ENCODE results near the gene NET1. TPM values are rescaled to one million over a fixed set of nuclear protein-coding genes. Genes with fewer than 3 reads are reported as not detected.

NET1 gene, protein sequence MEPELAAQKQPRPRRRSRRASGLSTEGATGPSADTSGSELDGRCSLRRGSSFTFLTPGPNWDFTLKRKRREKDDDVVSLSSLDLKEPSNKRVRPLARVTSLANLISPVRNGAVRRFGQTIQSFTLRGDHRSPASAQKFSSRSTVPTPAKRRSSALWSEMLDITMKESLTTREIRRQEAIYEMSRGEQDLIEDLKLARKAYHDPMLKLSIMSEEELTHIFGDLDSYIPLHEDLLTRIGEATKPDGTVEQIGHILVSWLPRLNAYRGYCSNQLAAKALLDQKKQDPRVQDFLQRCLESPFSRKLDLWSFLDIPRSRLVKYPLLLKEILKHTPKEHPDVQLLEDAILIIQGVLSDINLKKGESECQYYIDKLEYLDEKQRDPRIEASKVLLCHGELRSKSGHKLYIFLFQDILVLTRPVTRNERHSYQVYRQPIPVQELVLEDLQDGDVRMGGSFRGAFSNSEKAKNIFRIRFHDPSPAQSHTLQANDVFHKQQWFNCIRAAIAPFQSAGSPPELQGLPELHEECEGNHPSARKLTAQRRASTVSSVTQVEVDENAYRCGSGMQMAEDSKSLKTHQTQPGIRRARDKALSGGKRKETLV
- total RNA-seq: 3.9 and 4.5 TPM in 2 replicates

DNA sequence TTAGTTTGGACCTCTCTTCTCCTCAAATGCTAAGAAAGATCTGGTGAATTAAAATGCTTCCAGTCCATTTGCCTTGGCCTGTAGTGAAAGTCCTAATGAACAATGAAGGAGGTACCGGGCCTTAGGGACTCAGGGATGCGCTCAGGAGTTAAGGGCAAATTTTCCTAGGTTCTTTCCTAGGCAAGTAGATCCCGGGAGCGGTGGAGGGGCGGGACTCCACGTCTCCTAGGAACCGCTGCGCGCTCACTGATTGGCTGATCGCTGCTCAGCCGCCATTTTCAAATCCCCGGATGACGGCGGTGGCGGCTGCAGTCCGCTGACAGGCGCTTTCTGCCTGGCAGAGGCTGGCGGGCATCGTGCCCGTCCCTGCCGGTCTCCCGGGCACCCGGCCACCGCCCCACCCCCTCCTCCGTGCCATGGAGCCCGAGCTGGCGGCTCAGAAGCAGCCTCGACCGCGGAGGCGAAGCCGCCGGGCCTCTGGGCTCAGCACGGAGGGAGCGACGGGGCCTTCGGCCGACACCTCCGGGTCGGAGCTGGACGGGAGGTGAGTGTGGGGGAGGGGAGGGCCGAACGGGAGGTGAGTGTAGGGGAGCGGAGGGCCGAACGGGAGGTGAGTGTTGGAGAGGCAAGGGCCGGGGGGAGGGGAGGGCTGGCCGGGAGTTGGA lies at the start of gene NET1:
Gene NET1 (plus strand): TSS at position 281 of the 665 bp plus-strand sequence. CDS start 136 bp downstream, at position 417.

DNA sequence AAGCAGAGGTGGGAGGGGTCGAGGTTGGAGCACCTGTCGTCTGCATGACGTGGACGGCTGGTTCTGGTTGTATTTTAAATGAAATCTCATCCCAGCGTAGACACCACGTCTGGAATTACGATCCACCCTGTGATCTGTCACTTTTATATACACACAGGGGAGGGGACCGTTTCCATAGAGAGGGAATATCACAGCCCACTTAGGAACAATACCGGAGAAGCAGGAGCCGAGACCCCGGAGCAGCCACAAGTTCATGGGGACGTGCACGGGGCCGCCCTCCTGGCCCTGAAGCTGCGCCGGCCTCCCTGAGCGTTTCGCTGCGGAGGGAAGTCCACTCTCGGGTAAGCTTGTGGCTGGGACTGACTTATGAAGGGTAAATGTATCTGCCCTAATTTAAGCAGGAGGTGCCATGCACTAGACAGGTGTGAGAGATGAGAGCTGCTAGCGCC lies 47.4 kb upstream of the NET1 start, which contains the start of gene UCN3:
Gene UCN3 (plus strand): TSS at position 77 of the 449 bp plus-strand sequence. CDS start 8,755 bp downstream, outside the sequence.

DNA sequence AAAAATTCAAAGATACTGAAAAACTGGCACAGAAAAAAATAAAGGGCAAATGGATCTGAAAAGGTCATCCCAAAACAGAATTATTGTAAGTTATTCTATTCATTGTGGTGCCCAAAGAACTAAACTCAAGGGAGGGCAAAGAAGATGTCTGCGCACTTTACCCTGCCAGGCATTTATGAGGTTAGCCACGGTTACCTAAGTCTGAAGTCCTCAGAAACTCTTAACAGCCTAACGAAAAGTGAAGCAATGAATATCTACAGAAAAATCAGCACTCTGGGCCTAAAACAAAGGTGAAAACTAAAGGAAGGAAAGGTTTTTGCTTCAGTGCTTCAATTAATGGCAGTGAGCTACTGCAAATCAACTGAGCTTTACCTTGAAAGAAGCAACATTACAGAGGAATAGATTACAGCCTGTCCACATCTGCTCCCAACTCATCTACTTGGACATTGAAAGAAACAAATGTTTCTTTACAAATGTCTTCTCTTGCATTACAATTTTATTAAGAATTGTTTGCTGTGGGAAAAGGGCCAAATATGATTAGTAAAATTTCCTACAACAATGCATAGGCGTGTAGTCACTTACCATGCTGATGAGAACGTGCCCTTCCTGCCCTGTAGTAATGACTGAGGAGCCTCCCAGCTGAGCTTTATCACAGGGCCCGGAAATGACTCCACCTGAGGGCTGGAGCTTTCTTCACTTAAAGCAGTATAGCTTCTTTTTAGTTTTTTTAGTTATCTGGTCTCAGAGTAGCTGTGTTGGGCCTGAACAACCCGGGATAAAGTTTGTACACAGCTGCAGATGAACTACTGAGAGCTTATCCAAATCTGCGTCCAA lies 7.9 kb upstream of the NET1 start, which contains the start of gene TUBAL3:
Gene TUBAL3 (minus strand): TSS at position 621 of the 834 bp plus-strand sequence. CDS start 36 bp downstream, at position 585.

DNA sequence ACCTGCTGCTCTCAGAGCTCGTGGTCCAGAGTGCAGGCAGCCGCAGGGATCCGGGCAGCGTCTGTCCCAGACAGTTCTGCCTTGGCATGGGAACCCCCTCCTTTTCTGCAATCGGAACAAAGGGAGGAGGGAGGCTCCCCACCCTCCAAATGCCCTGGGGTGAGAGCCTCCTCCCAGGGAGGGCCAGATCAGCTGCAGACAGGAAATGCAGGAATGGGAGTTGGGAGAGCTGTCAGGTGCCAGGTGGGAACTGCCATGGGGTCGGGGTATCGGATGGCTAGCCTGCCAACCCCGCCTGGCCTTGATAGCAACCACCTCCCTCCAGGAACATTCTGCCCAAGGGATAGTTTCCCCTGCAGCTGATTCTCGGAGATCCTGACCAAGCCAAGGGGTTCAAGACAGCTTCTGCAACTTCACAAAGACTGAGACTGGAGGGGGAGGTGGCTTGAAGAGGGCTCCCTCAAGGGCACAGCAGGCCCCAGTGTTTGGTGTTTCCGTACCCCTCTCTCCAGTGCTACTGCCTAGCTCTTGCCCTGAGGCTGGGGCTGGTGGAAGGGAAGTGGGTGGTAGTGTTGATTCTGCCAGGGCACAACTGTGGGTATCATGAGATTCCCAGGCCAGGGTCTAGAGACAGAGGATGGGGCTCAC lies 87.3 kb downstream of the NET1 start, which contains the start of gene CALML5:
Gene CALML5 (minus strand): TSS at position 78 of the 648 bp plus-strand sequence. CDS start 132 bp downstream, outside the sequence.

Other genes with a start within 250 kb of the NET1 start
- not detected in 2 replicates for gene AKR1C8, start 227.4 kb upstream of the NET1 start, total RNA-seq
- not detected in 2 replicates for gene AKR1C4, start 215.7 kb upstream of the NET1 start, total RNA-seq
- not detected in 2 replicates for gene UCN3, start 47.6 kb upstream of the NET1 start, total RNA-seq
- not detected in 2 replicates for gene TUBAL3, start 7.7 kb upstream of the NET1 start, total RNA-seq
- not detected in 2 replicates for gene CALML5, start 87.0 kb downstream of the NET1 start, total RNA-seq
- not detected in 2 replicates for gene CALML3, start 112.4 kb downstream of the NET1 start, total RNA-seq

Data from cardiac ventricle fibroblast (primary cell).